CD4-positive, alpha-beta T cell treated with Interleukin-15 for 4 hours (primary cell): ENCODE data around the gene ALKBH3.

Experiments used
- DNase-seq: peaks from one replicate; pipeline ENCODE4 v3.0.0-alpha.2; 2020; ENCODE audit warnings: low spot score

ALKBH3 gene

GRCh38 chr11:43962383-43963278, 82.0 kb downstream of the ALKBH3 start:
- no peak for DNase-seq

- DNase-seq: no peak
These were observed 82.6 kb downstream of the ALKBH3 start for GRCh38 chr11:43963279-43963620.

GRCh38 chr11:43967661-43968060, 87.0 kb downstream of the ALKBH3 start:
- DNase-seq: no peak

- DNase-seq: no peak
These were observed 88.1 kb downstream of the ALKBH3 start for GRCh38 chr11:43968719-43969118.

GRCh38 chr11:43969543-43969942, 88.9 kb downstream of the ALKBH3 start:
- no peak for DNase-seq
